KMS-11 (cell line): ENCODE results near the gene POLR1H.

Experiments used
- H2AFZ ChIP-seq: fragments of 200-600 bp; sonication (generic); 2 replicates; pipeline ENCODE4 v1.6.1; 2016; ENCODE audit warnings: antibody characterized with exemption, mixed run types, low read depth
- H3K27ac ChIP-seq: fragments of 200-600 bp; sonication (generic); 2 replicates; pipeline ENCODE4 v1.6.1; 2016; ENCODE audit warnings: mild to moderate bottlenecking, mixed run types
- H3K27me3 ChIP-seq: fragments of 200-600 bp; sonication (generic); 2 replicates; pipeline ENCODE4 v1.6.1; 2017; ENCODE audit warnings: mild to moderate bottlenecking, low read depth, mixed run types, moderate library complexity; ENCODE audit not compliant: insufficient read depth
- H3K36me3 ChIP-seq: fragments of 200-600 bp; sonication (generic); 2 replicates; pipeline ENCODE4 v1.6.1; 2017; ENCODE audit warnings: mild to moderate bottlenecking, mixed run types; ENCODE audit not compliant: insufficient read depth
- H3K4me1 ChIP-seq: fragments of 200-600 bp; sonication (generic); 2 replicates; pipeline ENCODE4 v1.6.1; 2016; ENCODE audit warnings: mild to moderate bottlenecking, low read depth, mixed run types; ENCODE audit not compliant: poor library complexity, severe bottlenecking
- H3K4me2 ChIP-seq: fragments of 200-600 bp; sonication (generic); 2 replicates; pipeline ENCODE4 v1.7.0; 2016; ENCODE audit warnings: mild to moderate bottlenecking, mixed run types
- H3K4me3 ChIP-seq: fragments of 200-600 bp; sonication (generic); IDR thresholded peaks from 2 replicates; pipeline ENCODE4 v1.6.1; 2017; ENCODE audit warnings: low read depth, low read length, mixed read lengths; ENCODE audit not compliant: insufficient read depth
- H3K79me2 ChIP-seq: fragments of 200-600 bp; sonication (generic); 2 replicates; pipeline ENCODE4 v1.6.1; 2016; ENCODE audit warnings: low read depth, mixed run types; ENCODE audit not compliant: insufficient read depth
- H3K9ac ChIP-seq: fragments of 200-600 bp; sonication (generic); 2 replicates; pipeline ENCODE4 v1.6.1; 2016; ENCODE audit warnings: mild to moderate bottlenecking, mixed run types
- H4K20me1 ChIP-seq: fragments of 200-600 bp; sonication (generic); 2 replicates; pipeline ENCODE4 v1.6.1; 2016; ENCODE audit warnings: mild to moderate bottlenecking, mixed run types; ENCODE audit not compliant: insufficient read depth
- TF ChIP-seq, protein P1 (sequence below): fragments of 200-600 bp; sonication (generic); conservative IDR thresholded peaks from 2 replicates; pipeline ENCODE4 v1.6.1; 2017; ENCODE audit warnings: low read depth, mild to moderate bottlenecking, antibody characterized with exemption, low read length, moderate library complexity, mixed read lengths

Gene POLR1H

DNA sequence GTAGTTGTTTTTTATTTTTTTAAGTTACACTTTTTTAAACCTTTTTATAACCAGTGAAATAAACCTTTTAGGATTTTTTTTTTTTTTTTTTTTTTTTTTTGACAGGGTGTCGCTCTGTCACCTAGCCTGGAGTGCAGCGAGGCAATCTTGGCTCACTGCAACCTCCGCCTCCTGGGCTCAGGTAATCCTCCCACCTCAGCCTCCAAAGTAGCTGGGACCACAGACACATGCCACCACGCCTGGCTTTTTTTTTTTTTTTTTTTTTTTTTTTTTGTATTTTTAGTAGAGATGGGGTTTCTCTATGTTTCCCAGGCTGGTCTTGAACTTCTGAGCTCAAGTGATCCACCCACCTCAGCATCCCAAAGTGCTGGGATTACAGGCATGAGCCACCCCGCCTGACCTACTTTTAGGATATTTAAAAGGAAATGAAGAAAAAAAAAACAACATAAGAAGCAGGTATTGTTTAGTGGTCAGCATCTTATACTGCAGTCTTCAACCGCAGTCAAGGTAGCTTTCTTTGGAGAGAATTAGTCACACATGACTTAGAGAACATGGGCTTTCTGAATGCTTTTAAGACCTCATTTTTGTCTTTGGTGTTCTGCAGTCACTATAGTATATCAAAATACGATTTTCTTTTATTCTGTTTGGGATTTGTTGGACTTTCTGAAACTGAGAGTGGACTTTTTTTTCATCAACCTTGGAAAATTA is 1.6 kb downstream of the POLR1H start:
- Histone ChIP-seq H3K9ac (0 out of 2 replicates have a peak overlapping the region, but pooled peaks have one; percentile 86), H3K79me2 (peaks cover 25% of the 10 kb centered on the region; the same call in 1 of the 2 replicates), H3K36me3 (no peaks in the 10 kb centered on the region), H3K27ac (no peak overlapping the region), H2AFZ (no peak overlapping the region), H3K4me3 (no peak overlapping the region), H3K27me3 (no peaks in the 10 kb centered on the region), H3K4me2 (peak overlapping the region; percentile 73; the same call in 1 of the 2 replicates), H3K4me1 (peaks cover 25% of the 10 kb centered on the region), H4K20me1 (no peaks in the 10 kb centered on the region)
- TF ChIP-seq, protein P1, sequence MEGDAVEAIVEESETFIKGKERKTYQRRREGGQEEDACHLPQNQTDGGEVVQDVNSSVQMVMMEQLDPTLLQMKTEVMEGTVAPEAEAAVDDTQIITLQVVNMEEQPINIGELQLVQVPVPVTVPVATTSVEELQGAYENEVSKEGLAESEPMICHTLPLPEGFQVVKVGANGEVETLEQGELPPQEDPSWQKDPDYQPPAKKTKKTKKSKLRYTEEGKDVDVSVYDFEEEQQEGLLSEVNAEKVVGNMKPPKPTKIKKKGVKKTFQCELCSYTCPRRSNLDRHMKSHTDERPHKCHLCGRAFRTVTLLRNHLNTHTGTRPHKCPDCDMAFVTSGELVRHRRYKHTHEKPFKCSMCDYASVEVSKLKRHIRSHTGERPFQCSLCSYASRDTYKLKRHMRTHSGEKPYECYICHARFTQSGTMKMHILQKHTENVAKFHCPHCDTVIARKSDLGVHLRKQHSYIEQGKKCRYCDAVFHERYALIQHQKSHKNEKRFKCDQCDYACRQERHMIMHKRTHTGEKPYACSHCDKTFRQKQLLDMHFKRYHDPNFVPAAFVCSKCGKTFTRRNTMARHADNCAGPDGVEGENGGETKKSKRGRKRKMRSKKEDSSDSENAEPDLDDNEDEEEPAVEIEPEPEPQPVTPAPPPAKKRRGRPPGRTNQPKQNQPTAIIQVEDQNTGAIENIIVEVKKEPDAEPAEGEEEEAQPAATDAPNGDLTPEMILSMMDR = no peak

DNA sequence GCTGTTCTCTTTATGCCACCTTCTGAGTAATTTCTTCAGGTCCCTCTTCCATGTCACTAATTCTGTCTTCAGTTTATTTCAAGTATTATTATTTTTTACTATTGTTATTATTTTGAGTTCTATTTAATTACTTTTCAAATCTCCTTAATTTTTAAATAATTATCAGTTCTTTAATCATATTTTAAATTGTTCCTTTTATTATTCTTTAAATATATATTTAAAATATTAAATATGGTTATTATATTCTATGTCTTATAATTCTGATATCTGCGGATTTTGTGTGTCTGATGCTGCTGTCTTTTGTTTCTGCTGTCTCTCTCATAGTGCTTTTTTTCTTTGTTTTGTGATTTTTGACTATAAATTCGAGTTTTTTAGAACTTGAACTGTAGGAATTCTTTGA is 2.2 kb downstream of the POLR1H start:
- Histone ChIP-seq H3K4me2 (no peak overlapping the region), H3K36me3 (no peaks in the 10 kb centered on the region)

DNA sequence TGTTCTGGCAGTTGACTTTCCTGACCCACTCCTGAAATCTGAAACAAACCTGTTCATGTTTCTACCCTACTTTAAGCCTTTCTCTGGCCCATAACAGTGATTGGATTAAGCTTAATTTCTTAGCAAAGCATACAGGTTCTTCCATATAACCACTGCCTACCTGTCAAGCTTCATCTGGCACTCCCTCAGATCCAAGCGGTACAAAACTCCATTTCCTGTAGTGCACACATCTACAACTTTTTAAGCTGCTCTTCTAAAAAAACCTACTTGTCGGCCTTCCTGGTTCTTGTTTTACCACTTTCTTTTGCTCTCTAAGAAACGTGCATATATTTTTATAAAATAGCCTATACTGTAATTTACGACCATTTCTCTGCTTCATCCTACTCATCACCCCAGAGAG is 5.0 kb downstream of the POLR1H start:
- H2AFZ ChIP-seq = peak overlapping the region; percentile 52
- no peak overlapping the region for H3K4me3 ChIP-seq
- H3K27ac ChIP-seq = peak overlapping the region; percentile 58
- TF ChIP-seq, protein P1 = no peak
- peak overlapping the region; percentile 76 for H3K4me2 ChIP-seq
- H3K27me3 ChIP-seq = no peaks in the 10 kb centered on the region
- H3K79me2 ChIP-seq = peaks cover 24% of the 10 kb centered on the region; the same call in 1 of the 2 replicates
- H3K36me3 ChIP-seq = no peaks in the 10 kb centered on the region
- H4K20me1 ChIP-seq = no peaks in the 10 kb centered on the region
- H3K9ac ChIP-seq = peak overlapping the region; percentile 36; the same call in 1 of the 2 replicates
- peaks cover 23% of the 10 kb centered on the region for H3K4me1 ChIP-seq

More for the DNA sequence above, 2.2 kb downstream of the POLR1H start:
- H3K9ac ChIP-seq = no peak overlapping the region
- no peak overlapping the region for H3K27ac ChIP-seq
- no peak overlapping the region for H2AFZ ChIP-seq
- no peak overlapping the region for H3K4me3 ChIP-seq
- no peaks in the 10 kb centered on the region for H3K27me3 ChIP-seq
- H3K79me2 ChIP-seq = peaks cover 32% of the 10 kb centered on the region; the same call in 1 of the 2 replicates
- H3K4me1 ChIP-seq = peaks cover 31% of the 10 kb centered on the region
- TF ChIP-seq, protein P1 = no peak
- H4K20me1 ChIP-seq = no peaks in the 10 kb centered on the region

DNA sequence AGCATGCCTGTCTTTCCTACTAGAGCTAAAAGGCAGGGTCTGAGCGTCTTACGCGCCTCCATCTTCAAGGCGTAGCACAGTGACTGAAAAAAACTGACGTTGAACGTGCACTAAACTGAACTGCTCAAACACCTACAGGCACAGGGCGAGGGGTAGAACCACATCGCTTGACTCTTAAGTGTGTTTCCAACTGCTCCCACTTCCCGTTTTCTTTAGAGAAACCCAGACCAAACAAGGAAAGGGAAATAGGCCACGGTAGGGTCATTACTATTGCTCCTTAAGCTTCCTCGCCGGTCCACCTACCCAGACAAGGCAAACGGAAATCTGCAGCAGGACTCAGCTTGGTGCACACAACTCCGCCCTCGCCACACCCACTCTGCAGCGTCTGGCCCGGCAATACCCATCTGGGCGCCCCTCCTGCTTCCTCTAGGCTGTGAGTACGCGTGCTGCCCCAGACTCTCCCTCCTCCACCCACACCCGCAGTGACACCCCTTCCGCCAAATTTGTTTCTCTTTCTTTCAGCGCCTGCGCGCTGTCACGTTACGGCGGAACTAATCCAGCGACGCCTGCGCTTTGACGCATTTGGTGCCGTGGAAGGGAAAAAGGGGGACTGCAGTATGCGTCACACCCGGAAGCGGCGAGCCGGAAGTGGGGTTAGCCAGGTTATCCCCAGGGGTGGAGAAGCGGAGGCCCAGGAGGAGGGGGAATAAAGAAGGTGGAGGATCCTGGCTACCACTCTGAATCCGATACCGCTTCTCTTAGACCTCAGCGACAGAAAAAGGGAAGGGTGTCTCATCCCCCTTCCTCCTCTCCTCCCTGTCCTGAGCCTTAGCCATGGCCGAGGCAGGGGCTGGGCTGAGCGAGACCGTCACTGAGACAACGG is 5.8 kb downstream of the POLR1H start, which contains the start of gene PPP1R11:
Gene PPP1R11 (plus strand): TSS at position 622 of the 883 bp plus-strand sequence. CDS start 213 bp downstream, at position 835.
- Histone ChIP-seq H3K4me1 (peaks cover 22% of the 10 kb centered on the region), H3K79me2 (peaks cover 21% of the 10 kb centered on the region; the same call in 1 of the 2 replicates), H2AFZ (peak within 1 kb of the TSS; percentile 86), H4K20me1 (no peaks in the 10 kb centered on the region), H3K4me3 (peak within 1 kb of the TSS; percentile 43), H3K27ac (peak within 1 kb of the TSS; percentile 58), H3K36me3 (no peaks in the 10 kb centered on the region), H3K9ac (peak within 1 kb of the TSS; percentile 48; the same call in 1 of the 2 replicates), H3K4me2 (peak within 1 kb of the TSS; percentile 79), H3K27me3 (no peaks in the 10 kb centered on the region)
- TF ChIP-seq, protein P1 = no peak
